Mononuclear cell (primary cell): ENCODE measurements around the gene KIF26B. TPM values are rescaled to one million over a fixed set of nuclear protein-coding genes. Genes with fewer than 3 reads are reported as not detected.

ENCODE experiments used
- H3K27me3 ChIP-seq: 2 replicates; pipeline ENCODE4 v1.6.0; 2011; ENCODE audit warnings: low read length, control low read depth; ENCODE audit not compliant: insufficient read depth
- H3K4me1 ChIP-seq: 2 replicates; pipeline ENCODE4 v1.5.1; 2011; ENCODE audit warnings: mild to moderate bottlenecking, low read length, control low read depth; ENCODE audit not compliant: insufficient read depth
- H3K4me3 ChIP-seq: 2 replicates; pipeline ENCODE4 v1.5.1; 2011; ENCODE audit warnings: mild to moderate bottlenecking, low read length, moderate library complexity
- H3K9me3 ChIP-seq: 2 replicates; pipeline ENCODE4 v1.5.1; 2011; ENCODE audit warnings: low read depth, mild to moderate bottlenecking, control low read depth, low read length
- total RNA-seq: library from RNA; depleted of rRNA; stranded (reverse); fragments of >200 nt; gene quantifications from one replicate; pipeline ENCODE4 v1.2.3, GENCODE V29; 2012

Gene KIF26B
- total RNA-seq, 1 donor, result 0.31 TPM

DNA sequence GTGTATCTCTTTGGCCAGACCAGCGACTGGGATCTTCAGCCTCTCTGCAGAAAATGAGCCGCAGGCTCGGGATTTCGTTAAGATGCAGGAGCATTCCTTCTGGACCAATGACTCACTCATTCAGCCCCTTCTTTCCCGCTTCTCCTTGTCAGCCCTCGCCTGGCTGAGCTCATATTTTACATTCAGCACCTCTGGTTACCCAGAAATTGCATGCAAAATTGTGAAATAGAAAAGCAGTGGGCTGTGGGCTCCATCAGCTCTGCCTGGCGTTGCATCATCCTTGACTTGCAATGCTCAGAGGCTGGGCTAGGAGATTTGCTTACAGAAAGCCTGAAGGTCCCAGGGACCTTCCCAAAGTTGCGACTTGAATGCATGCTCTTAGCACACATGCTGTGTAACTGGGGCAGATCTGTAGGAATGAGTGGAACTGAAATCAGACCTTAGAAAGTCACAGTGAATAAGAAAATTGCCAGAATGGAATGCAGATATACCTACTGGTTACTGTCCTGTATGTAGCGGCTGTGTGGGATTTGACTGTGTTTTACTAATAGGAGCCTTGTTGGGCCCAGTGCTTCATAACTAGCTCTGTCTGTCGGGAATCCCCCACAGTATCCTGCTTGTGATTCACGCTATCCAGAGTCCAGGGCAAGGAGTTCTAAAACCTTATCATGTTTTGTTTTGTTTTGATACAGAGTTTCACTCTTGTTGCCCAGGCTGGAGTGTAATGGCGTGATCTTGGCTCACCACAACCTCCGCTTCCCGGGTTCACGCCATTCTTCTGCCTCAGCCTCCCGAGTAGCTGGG lies 444.8 kb downstream of the KIF26B start:
- Histone ChIP-seq H3K4me1 (peaks cover 7% of the 10 kb centered on the region), H3K27me3 (no peaks in the 10 kb centered on the region), H3K9me3 (no peaks in the 10 kb centered on the region)

DNA sequence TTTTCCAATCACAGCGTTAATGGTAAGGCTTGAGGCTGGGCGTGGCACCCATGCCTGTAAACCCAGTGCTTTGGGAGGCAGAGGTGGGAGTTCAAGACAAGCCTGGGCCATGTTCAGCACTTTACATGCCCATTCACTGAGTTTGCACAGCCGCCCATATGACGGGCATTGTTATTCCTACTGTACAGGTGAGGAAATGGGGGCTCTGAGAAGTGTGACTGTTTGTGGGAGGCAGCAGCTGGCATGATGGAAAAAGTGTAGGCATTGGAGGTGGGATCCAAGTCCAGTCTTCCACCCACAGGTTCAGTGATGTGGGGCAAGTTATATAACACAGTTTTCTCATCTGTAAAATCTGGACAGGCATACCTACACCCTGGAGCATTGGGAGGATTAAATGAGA lies 445.9 kb downstream of the KIF26B start:
- Histone ChIP-seq H3K4me1 (peaks cover 7% of the 10 kb centered on the region), H3K4me3 (no peak overlapping the region), H3K9me3 (no peaks in the 10 kb centered on the region), H3K27me3 (no peaks in the 10 kb centered on the region)

More for the DNA sequence above, 444.8 kb downstream of the KIF26B start:
- H3K4me3 ChIP-seq, result no peak overlapping the region

DNA sequence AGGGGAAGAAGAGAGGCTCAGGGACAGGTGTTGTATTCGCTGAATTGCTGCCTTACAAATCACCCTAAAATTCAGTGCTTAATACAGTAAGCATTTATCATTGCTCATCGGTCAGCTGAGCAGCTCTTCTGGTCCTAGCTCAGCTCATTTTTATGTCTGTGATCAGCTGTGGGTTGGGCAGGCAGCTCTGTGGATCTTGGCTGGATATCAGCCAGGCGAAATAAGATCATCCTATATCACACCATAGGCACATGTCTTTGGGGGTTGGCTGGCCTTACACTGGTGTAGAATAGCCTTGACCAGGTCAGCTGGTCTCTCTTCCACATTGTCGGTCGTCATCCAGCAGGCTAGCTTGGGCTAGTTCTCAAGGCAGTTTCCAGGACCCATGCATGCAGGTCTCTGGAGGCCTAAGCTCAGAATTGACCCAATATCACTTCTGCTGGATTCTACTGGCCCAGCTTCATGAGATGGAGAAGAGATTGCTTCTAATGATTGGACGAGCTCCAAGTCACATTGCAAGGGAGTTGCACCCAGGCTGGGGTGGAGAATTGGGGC lies 448.6 kb downstream of the KIF26B start:
- Histone ChIP-seq H3K27me3 (no peaks in the 10 kb centered on the region), H3K4me3 (no peak overlapping the region), H3K9me3 (no peaks in the 10 kb centered on the region), H3K4me1 (peaks cover 7% of the 10 kb centered on the region)

DNA sequence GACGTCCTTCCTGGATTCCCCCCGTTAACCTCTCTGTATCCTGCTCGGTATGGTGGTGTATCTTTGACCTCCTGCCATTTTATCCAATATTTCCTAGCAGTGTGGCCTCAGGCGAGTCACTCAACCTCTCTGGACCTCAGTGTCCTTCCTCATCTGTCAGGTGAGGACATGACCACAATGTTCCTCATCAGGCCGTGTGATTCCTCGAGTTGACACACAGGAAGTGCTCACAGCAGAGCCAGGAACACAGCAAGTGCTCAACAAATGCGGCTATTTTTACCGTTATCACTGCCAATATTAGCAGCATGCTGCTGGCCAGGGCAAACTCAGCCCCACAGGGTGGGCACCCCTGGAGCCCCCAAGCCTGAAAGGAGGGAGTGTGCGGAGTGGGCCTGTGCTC lies 450.2 kb downstream of the KIF26B start:
- H3K4me3 ChIP-seq, result no peak overlapping the region
- no peaks in the 10 kb centered on the region for H3K9me3 ChIP-seq
- H3K4me1 ChIP-seq, result no peaks in the 10 kb centered on the region
- H3K27me3 ChIP-seq, result no peaks in the 10 kb centered on the region

DNA sequence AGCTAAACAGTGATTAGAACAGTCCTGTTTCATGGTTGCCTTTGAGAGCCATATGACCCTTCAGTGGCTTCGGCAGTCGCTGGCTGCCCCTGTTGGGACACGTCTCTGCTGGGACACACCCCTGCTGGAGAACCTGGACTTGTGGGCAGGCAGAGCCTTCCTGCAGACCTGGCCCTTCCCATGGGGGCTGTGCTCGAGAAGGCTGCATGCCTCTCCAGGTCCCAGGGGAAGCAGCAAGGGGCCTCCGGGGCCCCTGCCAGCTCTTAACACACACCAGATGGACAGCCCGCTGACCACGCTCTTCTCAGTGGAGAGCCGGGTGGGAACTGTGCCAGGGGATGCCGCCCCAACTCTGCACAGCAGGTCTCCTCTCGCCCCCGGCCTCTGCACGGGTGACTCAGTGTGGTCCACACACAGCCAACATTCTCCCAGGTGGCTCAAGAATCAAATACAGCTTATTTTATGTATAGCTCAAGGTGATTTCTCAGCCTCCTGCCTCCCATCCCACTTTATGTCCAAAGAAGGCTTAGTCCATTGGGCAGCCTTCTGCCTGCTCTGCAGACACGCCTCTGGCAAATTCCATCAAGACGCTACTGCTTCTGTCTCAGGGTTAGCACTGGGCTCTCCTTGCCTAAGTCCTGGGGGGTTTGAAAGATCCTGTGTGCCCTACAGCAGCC lies 450.8 kb downstream of the KIF26B start:
- no peaks in the 10 kb centered on the region for H3K27me3 ChIP-seq
- H3K9me3 ChIP-seq, result no peaks in the 10 kb centered on the region
- H3K4me1 ChIP-seq, result no peaks in the 10 kb centered on the region
- no peak overlapping the region for H3K4me3 ChIP-seq

DNA sequence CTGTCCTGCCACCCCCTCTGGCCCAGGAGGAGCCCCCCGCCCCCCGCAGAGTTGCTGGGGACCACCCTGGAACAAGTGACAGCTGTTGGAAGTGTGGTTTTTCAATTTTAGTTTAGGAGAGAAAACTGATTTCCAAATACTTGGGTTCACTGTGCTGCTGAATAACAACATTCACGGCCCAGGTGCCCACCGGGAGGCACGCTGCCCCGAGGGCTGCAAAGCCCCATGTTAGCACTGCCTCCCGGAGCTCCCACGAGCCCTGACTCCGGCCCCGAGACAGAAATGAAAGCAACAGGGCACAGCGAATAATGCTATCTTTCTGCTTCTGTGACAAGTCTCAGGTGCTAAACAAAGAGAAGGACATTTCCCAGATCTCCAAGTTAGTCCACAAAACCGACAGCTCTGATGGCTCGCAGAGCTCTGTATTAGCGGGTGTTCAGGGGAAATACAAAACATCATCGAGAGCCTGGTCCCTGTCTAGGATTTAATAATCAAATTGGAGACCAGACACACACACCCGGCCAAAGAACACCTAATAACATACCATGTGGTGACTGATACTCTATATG lies 451.5 kb downstream of the KIF26B start:
- Histone ChIP-seq H3K4me3 (no peak overlapping the region), H3K4me1 (no peaks in the 10 kb centered on the region), H3K9me3 (no peaks in the 10 kb centered on the region), H3K27me3 (no peaks in the 10 kb centered on the region)

DNA sequence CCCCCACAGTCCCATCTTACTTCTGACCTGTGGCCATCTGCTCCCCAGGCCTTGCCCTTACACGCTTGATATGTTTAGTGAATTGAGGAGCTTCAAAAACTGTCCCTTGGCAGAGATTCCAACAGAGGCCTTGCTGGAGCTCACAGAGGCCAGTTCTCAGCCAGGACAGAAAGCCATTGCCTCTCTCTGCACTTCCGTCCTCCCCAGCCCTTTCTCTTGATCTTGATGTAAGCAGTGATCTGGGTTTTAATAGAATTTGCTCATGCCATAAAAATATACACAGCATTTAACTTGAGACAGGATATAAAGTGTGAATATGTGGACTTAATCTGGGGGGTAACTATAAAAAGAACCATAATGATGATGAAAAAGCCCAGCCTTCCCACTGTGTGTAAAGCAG lies 453.5 kb downstream of the KIF26B start:
- H3K9me3 ChIP-seq, result no peaks in the 10 kb centered on the region
- no peaks in the 10 kb centered on the region for H3K27me3 ChIP-seq
- no peak overlapping the region for H3K4me3 ChIP-seq
- no peaks in the 10 kb centered on the region for H3K4me1 ChIP-seq

DNA sequence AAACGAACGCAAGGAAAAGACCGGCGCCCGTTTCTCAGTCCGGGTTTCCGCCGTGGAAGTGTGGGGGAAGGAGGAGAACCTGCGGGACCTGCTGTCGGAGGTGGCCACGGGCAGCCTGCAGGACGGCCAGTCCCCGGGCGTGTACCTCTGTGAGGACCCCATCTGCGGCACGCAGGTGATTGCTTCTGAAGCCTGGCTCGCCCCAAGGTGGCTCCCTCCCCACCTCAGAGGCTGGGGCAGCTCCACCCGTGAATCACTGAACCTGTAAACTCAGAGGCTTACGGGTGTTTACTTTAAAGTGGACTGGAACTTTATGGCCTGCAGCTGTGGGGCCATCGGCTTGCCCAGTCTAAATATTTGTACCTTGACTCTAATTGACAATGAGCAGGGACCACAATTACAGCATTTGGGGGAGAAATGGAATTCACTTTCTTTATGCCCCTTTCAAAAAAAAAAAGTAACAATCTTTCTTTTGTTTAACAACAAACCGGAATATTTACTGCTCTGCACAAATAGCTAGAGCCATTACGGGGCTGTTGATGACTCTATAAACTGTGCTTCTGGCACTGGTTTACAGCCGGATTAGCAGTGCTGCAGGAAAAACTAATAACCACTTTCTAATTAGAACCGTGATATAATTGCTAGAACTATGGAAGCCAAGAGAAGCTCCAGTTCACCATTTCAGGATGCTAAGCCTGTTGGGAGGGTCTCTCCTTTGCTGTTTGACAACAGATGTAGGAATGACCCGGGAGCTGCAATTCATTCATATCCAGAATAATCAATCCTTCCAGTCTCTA lies 454.8 kb downstream of the KIF26B start:
- Histone ChIP-seq H3K27me3 (no peaks in the 10 kb centered on the region), H3K4me1 (no peaks in the 10 kb centered on the region), H3K9me3 (no peaks in the 10 kb centered on the region), H3K4me3 (no peak overlapping the region)

DNA sequence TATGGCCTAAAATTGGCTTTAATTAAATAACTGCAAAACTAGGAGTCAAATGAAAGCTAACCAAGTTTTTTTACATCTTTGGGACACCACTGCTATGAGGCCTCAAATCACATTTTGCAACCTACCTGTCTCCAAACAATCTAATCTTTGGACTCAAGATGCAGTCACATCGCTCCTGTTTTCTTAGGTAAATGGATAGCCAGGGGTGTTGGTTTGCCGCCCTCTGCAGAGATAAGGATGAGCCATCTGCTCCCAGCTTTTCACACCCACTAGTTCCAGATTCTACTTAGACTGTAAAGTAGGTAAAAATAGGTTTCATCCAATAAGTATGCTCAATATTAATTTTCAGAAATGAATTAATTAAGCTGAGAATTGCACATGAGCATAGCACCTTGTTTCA lies 456.5 kb downstream of the KIF26B start:
- no peaks in the 10 kb centered on the region for H3K9me3 ChIP-seq
- H3K27me3 ChIP-seq, result no peaks in the 10 kb centered on the region
- H3K4me1 ChIP-seq, result no peaks in the 10 kb centered on the region
- H3K4me3 ChIP-seq, result no peak overlapping the region

DNA sequence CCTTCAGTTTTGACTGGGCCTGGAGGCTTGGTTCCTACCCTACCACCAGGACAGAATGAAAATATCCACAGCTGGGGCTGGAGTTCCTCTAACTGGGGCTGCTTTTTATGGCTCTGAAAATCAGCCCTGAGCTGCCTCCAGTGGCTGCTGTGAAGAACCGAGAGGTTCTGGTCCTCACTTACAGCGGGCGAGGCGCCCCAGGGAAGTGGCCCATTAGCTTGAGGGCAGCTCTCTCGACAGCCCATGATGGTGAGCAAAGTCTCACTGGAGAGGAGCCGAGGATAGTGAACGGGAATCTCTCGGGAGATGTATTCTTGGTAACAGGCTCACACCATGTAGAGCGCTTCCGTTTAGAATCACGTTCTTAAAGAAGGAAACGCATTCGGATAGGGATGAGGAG lies 459.7 kb downstream of the KIF26B start:
- H3K4me3 ChIP-seq, result no peak overlapping the region
- no peaks in the 10 kb centered on the region for H3K27me3 ChIP-seq
- no peaks in the 10 kb centered on the region for H3K9me3 ChIP-seq
- H3K4me1 ChIP-seq, result no peaks in the 10 kb centered on the region

DNA sequence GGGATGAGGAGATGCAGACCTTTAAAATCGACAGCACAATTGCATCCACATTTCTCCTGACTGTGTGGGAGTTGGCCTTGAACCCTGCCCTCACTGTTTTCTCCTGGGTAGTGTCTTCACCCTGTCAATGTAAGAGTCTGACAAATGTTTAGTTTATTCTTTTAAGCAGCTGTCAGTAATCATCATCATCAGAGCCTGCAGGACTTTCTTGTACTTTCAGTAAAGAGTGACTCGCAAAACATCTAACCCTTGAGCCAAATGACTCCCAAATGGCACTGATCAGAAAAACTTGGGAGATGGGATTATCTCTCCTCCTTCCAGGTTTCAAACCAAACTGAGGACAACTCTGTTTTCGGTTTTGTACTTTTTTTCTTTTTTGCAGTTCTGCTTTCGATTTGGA lies 460.2 kb downstream of the KIF26B start:
- H3K27me3 ChIP-seq, result no peaks in the 10 kb centered on the region
- H3K4me3 ChIP-seq, result no peak overlapping the region
- H3K9me3 ChIP-seq, result no peaks in the 10 kb centered on the region
- H3K4me1 ChIP-seq, result no peaks in the 10 kb centered on the region

DNA sequence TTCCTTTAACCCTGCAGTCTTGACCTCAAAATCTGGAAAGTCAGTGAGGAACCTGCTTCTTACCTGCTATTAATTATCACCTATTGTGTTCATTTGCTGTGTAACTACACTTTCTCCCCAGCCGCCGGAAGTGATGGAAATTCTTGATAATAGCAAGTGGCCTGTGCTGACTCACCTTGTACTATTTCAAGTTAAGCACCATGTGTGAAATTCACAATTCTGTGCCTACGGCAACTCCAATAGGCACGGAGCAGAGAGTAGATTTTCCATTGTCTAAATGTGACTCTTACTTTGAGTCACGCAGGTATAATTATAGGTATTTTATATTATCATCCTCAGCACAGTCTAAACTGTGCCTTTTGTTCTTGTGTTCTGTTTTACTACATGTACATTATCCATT lies 466.8 kb downstream of the KIF26B start:
- Histone ChIP-seq H3K4me1 (no peaks in the 10 kb centered on the region), H3K27me3 (no peaks in the 10 kb centered on the region), H3K4me3 (no peak overlapping the region), H3K9me3 (no peaks in the 10 kb centered on the region)

DNA sequence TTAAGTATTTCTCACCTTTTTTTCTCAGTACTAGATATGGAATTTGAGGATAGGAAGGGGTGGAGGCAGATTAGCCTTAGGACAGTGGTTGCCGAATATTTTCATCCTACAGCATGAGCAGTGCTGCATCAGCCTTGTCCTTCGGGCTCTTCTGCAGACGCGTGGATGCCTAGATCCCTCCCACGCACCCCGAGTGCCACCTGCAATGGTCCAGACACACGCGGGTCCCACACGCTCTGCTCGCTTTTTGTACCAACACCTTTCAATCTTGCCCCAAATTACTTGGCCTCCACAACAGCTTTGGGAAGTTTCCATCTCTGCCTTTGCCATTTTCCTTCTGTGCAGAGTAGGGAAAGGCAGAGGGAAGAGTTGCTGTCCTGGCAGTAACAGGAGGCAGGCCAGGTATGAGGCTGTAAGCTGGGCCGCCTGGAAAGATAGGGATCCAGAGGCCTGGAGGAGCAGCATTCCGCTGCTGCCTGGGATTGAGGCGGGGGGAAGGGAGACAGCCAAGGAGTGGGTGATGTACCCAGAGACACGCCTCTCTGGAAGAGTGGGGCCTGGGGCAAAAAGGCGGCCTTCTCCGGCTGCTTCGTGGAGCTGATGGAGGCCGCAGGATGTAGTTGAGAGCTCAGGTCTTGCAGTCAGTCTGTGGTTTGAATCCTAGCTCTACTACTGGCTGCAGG lies 467.7 kb downstream of the KIF26B start:
- Histone ChIP-seq H3K4me1 (no peaks in the 10 kb centered on the region), H3K4me3 (no peak overlapping the region), H3K9me3 (no peaks in the 10 kb centered on the region), H3K27me3 (no peaks in the 10 kb centered on the region)

DNA sequence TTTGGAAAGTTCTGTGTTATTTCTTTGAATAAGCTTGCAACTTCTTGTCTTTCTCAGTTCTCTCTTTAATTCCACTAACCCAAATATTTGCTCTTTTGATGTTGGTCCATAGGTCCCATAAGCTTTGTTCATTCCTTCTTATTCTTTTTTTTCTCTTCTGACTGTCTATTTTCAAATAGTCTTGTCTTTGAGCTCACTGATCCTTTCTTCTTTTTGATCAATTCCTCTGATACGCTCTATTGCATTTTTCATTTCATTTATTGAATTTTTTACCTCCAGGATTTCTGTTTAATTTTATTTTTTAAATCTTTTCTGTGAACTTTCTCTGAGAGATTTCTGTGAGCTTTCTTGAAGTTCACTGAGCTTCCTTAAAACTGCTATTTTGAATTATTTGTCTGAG lies 486.6 kb downstream of the KIF26B start:
- Histone ChIP-seq H3K27me3 (peaks cover 3% of the 10 kb centered on the region), H3K9me3 (peaks cover 20% of the 10 kb centered on the region), H3K4me3 (no peak overlapping the region), H3K4me1 (no peaks in the 10 kb centered on the region)
